Measurements from ENCODE around the gene CCDC122.

Gene CCDC122

GRCh38 chr13:43804461-43805070 is 75.0 kb downstream of the CCDC122 start:
- TF ChIP-seq RAD21 (IDR thresholded peaks at IDR 0.05; ENCODE audit: low read depth), result peak; percentile 61
- no peak for TF ChIP-seq EP300 (IDR thresholded peaks at IDR 0.05; ENCODE audit: borderline replicate concordance)
- TF ChIP-seq MAX (IDR thresholded peaks at IDR 0.05), result no peak

- TF ChIP-seq TAF1 (IDR thresholded peaks at IDR 0.05; ENCODE audit: low read depth), result no peak
- no peak for TF ChIP-seq ZBTB7A (IDR thresholded peaks at IDR 0.05; ENCODE audit: low read depth)
- no peak for TF ChIP-seq YY1 (IDR thresholded peaks at IDR 0.05; ENCODE audit: low read depth)
- no peak for TF ChIP-seq TCF12 (IDR thresholded peaks at IDR 0.05; ENCODE audit: low read depth)
- no peak for TF ChIP-seq CEBPB (IDR thresholded peaks at IDR 0.05)
- no peak for TF ChIP-seq RAD21 (IDR thresholded peaks at IDR 0.05; ENCODE audit: low read depth)
- no peak for TF ChIP-seq FOXM1 (IDR thresholded peaks at IDR 0.05; ENCODE audit: borderline replicate concordance, low read depth)
- TF ChIP-seq CREB1 (IDR thresholded peaks at IDR 0.05; ENCODE audit: low read depth), result no peak
- no peak for TF ChIP-seq NFIC (IDR thresholded peaks at IDR 0.05)
- TF ChIP-seq TEAD4 (IDR thresholded peaks at IDR 0.05), result no peak
- no peak for TF ChIP-seq REST (IDR thresholded peaks at IDR 0.05; ENCODE audit: low read depth)
- no peak for TF ChIP-seq EP300 (IDR thresholded peaks at IDR 0.05; ENCODE audit: borderline replicate concordance)
- no peak for TF ChIP-seq EGR1 (IDR thresholded peaks at IDR 0.05)
- TF ChIP-seq USF1 (IDR thresholded peaks at IDR 0.05), result no peak
- no peak for TF ChIP-seq MAX (IDR thresholded peaks at IDR 0.05)
Observed at GRCh38 chr13:43802511-43802910, 77.0 kb downstream of the CCDC122 start.

GRCh38 chr13:43800828-43801227 is 78.7 kb downstream of the CCDC122 start:
- TF ChIP-seq EP300 (IDR thresholded peaks at IDR 0.05; ENCODE audit: borderline replicate concordance) (no peak), TEAD4 (IDR thresholded peaks at IDR 0.05) (no peak), EGR1 (IDR thresholded peaks at IDR 0.05) (no peak), USF1 (IDR thresholded peaks at IDR 0.05) (no peak), TAF1 (IDR thresholded peaks at IDR 0.05; ENCODE audit: low read depth) (no peak), NFIC (IDR thresholded peaks at IDR 0.05) (no peak), TCF12 (IDR thresholded peaks at IDR 0.05; ENCODE audit: low read depth) (no peak), YY1 (IDR thresholded peaks at IDR 0.05; ENCODE audit: low read depth) (no peak), MAX (IDR thresholded peaks at IDR 0.05) (no peak)

GRCh38 chr13:43799191-43799590 is 80.3 kb downstream of the CCDC122 start:
- TF ChIP-seq CREB1 (IDR thresholded peaks at IDR 0.05; ENCODE audit: low read depth) (no peak), TEAD4 (IDR thresholded peaks at IDR 0.05) (no peak), NFIC (IDR thresholded peaks at IDR 0.05) (no peak), ZBTB7A (IDR thresholded peaks at IDR 0.05; ENCODE audit: low read depth) (no peak), FOXM1 (IDR thresholded peaks at IDR 0.05; ENCODE audit: borderline replicate concordance, low read depth) (no peak), EGR1 (IDR thresholded peaks at IDR 0.05) (no peak), REST (IDR thresholded peaks at IDR 0.05; ENCODE audit: low read depth) (no peak), RAD21 (IDR thresholded peaks at IDR 0.05; ENCODE audit: low read depth) (no peak)

GRCh38 chr13:43797869-43798268 is 81.7 kb downstream of the CCDC122 start:
- TF ChIP-seq MAX (IDR thresholded peaks at IDR 0.05) (no peak), TCF12 (IDR thresholded peaks at IDR 0.05; ENCODE audit: low read depth) (no peak), ZBTB7A (IDR thresholded peaks at IDR 0.05; ENCODE audit: low read depth) (no peak), EP300 (IDR thresholded peaks at IDR 0.05; ENCODE audit: borderline replicate concordance) (no peak), TAF1 (IDR thresholded peaks at IDR 0.05; ENCODE audit: low read depth) (no peak)

- TF ChIP-seq YY1 (IDR thresholded peaks at IDR 0.05; ENCODE audit: low read depth) (no peak), NFIC (IDR thresholded peaks at IDR 0.05) (no peak), MAX (IDR thresholded peaks at IDR 0.05) (no peak), TEAD4 (IDR thresholded peaks at IDR 0.05) (no peak), TCF12 (IDR thresholded peaks at IDR 0.05; ENCODE audit: low read depth) (no peak), TAF1 (IDR thresholded peaks at IDR 0.05; ENCODE audit: low read depth) (no peak), CEBPB (IDR thresholded peaks at IDR 0.05) (no peak), FOXM1 (IDR thresholded peaks at IDR 0.05; ENCODE audit: borderline replicate concordance, low read depth) (no peak), RAD21 (IDR thresholded peaks at IDR 0.05; ENCODE audit: low read depth) (no peak), EP300 (IDR thresholded peaks at IDR 0.05; ENCODE audit: borderline replicate concordance) (no peak), CREB1 (IDR thresholded peaks at IDR 0.05; ENCODE audit: low read depth) (no peak), EGR1 (IDR thresholded peaks at IDR 0.05) (no peak), ZBTB7A (IDR thresholded peaks at IDR 0.05; ENCODE audit: low read depth) (no peak), USF1 (IDR thresholded peaks at IDR 0.05) (no peak), REST (IDR thresholded peaks at IDR 0.05; ENCODE audit: low read depth) (no peak)
Observed at GRCh38 chr13:43797159-43797558, 82.4 kb downstream of the CCDC122 start.
